ENCODE results near the gene LASP1. TPM values are rescaled to one million over a fixed set of nuclear protein-coding genes. Genes with fewer than 3 reads are reported as not detected.
A peak's percentile ranks its signal among the peaks of the same experiment; 100 is the strongest.
"Not testable (repeated sequence)": the region's sequence is repeated elsewhere in the genome, so short reads cannot be mapped to it uniquely, and the experiment has no call there.

Gene LASP1
- total RNA-seq, 2 donors from 2014 or later, result 297 to 330 TPM

DNA sequence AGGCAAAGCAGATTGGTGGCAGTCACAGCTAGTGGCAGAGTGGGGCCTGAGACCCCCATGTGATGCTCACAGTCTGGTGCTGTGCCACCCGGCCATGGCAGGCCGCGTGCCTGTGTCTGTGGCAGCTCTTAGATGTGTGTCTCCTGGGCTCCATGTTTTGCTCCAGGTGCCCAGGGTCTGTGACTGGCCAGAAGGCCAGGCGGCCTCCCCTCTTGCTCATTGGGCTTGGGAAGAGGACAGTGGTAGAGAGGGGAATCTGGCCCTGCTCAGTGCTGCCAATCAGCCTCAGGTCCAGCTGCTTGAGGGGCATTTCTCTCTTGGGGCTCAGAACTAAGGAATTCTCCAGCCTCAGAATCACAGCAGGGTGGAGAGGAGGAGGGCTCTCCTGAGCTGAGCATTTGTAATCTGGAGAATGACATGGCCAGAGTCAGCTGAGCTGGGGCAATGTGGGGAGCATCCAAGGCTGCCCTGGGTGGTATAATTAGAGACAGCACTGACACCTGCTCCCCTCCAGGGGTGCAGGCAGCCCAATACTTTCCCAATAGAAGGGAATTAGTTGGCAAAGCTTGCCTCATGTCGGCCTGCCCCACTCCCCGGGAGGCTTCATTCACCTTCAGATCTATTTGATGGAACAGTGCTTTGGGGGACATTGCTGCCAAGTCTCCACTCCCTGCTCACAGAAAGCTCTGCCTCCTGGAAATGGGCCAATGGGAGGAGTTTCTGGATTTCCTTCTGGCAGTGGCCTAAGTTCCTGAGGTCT is 52.9 kb downstream of the LASP1 start:
- TF ChIP-seq, protein P1, sequence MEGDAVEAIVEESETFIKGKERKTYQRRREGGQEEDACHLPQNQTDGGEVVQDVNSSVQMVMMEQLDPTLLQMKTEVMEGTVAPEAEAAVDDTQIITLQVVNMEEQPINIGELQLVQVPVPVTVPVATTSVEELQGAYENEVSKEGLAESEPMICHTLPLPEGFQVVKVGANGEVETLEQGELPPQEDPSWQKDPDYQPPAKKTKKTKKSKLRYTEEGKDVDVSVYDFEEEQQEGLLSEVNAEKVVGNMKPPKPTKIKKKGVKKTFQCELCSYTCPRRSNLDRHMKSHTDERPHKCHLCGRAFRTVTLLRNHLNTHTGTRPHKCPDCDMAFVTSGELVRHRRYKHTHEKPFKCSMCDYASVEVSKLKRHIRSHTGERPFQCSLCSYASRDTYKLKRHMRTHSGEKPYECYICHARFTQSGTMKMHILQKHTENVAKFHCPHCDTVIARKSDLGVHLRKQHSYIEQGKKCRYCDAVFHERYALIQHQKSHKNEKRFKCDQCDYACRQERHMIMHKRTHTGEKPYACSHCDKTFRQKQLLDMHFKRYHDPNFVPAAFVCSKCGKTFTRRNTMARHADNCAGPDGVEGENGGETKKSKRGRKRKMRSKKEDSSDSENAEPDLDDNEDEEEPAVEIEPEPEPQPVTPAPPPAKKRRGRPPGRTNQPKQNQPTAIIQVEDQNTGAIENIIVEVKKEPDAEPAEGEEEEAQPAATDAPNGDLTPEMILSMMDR (IDR thresholded peaks at IDR 0.05), result no peak
- Histone ChIP-seq H3K9ac (ENCODE audit: low read depth in 2 of 2, low read length in 2 of 2) (no peak overlapping the region), H3K4me1 (no peaks in the 10 kb centered on the region), H3K9me3 (no peaks in the 10 kb centered on the region), H3K27me3 (no peaks in the 10 kb centered on the region), H3K4me3 (no peak overlapping the region), H3K36me3 (peaks cover 11% of the 10 kb centered on the region), H3K27ac (peak overlapping the region; percentile 7)
- intact Hi-C loops (cut with DNase I), result no loop called here
- DNase-seq, result peak; percentile 81

DNA sequence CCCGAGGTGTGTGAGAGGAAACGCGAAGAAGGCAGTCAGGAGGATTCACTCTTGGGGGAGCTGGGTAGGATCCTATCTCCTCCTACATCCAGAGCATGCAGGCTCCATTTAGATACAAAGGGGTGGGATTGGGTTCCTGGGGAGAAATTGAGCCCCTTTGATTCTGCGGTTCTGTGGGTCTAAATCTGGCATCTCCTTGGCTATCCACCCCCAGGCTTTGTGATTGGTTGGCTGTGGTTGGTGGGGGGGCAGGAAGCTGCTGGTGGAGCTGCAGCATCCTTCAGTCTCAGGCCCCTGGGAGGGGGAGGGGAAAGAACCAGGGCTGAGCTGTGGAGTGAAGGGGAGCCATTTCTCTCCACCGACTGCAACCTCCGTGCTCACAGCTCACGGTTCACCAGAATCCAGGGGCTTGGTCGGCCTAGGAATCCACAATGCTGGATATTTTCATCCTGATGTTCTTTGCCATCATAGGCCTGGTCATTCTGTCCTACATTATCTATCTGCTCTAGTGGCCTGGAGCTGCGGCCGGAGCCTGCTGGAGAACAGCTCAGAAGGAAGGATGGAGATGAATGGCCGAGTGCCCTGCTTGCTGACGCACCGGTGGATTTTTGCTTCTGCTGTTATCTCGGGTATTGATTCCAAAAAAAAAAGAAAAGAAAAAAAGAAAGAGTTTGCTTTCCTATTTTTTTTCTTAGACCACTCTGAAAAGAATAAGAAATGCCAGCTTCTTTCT is 55.6 kb downstream of the LASP1 start, which contains the start of gene LASP1NB:
LASP1NB (plus strand) TSS at position 352 of the 733 bp plus-strand sequence.
- Histone ChIP-seq H3K27ac (no peak within 1 kb of the TSS), H3K36me3 (no peaks in the 10 kb centered on the region)

DNA sequence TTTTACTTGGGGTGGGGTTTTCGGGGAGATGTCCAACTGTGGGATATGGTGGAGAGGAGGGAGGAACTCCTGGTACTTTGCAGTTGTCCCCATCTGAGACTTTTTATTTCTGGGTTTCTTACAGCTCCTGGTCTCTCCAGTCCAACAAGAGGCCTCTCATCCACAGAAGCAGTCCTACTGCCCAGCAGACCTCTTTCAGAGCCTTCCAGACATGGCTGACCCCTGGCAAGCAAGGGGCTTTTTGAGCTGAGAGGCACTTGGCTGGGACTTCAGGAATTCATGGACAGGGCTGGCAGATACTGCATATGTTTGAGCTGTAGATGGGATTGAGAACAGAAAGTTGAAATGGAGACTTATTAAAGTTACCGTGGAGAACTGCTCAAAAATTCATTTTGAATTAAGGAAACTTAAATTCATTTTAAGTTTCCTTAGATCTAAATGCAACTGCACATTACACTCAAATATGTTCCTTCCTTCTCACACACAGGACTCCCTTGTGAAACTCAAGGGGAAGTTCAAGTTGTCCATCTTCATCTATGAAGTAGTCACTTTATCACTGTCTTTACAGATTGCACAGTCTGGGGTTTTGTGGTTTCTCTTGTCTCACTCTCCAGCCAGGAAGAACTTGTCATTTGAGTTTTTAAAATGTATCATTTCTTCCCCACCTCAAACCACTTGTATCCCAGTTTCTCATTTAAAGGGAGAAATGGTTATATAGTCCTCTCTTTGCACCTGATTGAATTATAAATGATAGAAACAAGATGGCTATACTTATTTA is 56.6 kb downstream of the LASP1 start:
- no peak for DNase-seq
- Histone ChIP-seq H3K9ac (ENCODE audit: low read depth in 2 of 2, low read length in 2 of 2) (no peak overlapping the region), H3K27ac (no peak overlapping the region), H3K36me3 (no peaks in the 10 kb centered on the region), H3K9me3 (no peaks in the 10 kb centered on the region), H3K4me1 (no peaks in the 10 kb centered on the region), H3K4me3 (no peak overlapping the region), H3K27me3 (no peaks in the 10 kb centered on the region)
- TF ChIP-seq, protein P1 (IDR thresholded peaks at IDR 0.05), result no peak
- intact Hi-C loops (cut with DNase I), result no loop called here

More for the DNA sequence above, 55.6 kb downstream of the LASP1 start, which contains the start of gene LASP1NB:
- no peak within 1 kb of the TSS for H3K9ac ChIP-seq (ENCODE audit: low read depth in 2 of 2, low read length in 2 of 2)
- no peaks in the 10 kb centered on the region for H3K4me1 ChIP-seq
- DNase-seq, result no peak
- no peaks in the 10 kb centered on the region for H3K27me3 ChIP-seq
- intact Hi-C loops (cut with DNase I), result no loop called here
- H3K4me3 ChIP-seq, result no peak within 1 kb of the TSS
- no peaks in the 10 kb centered on the region for H3K9me3 ChIP-seq
- TF ChIP-seq, protein P1 (IDR thresholded peaks at IDR 0.05), result no peak

DNA sequence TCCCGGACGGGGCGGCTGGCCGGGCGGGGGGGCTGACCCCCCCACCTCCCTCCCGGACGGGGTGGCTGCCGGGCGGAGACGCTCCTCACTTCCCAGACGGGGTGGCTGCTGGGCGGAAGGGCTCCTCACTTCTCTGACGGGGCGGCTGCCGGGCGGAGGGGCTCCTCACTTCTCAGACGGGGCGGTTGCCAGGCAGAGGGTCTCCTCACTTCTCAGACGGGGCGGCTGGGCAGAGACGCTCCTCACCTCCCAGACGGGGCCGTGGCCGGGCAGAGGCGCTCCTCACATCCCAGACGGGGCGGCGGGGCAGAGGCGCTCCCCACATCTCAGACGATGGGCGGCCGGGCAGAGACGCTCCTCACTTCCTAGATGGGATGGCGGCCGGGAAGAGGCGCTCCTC is 60.9 kb downstream of the LASP1 start:
- H3K4me1 ChIP-seq; H3K4me3 ChIP-seq; H3K9ac ChIP-seq (ENCODE audit: low read depth in 2 of 2, low read length in 2 of 2); H3K27ac ChIP-seq; H3K36me3 ChIP-seq; H3K9me3 ChIP-seq; DNase-seq; intact Hi-C loops (cut with DNase I); H3K27me3 ChIP-seq: not testable (repeated sequence)

DNA sequence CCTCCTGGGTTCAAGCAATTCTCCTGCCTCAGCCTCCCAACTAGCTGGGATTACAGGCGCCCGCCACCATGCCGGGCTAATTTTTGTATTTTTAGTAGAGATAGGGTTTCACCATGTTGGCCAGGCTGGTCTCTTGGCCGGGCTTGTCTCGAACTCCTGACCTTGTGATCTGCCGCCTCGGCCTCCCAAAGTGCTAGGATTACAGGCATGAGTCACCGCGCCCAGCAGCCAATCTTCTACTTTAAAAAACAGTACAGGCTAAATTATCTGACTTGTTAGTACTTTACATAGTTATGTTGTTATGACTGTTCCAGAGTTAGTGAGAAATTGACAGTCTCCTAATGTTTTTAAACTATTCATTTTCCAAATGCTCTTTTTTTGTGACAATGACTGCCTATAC is 64.1 kb downstream of the LASP1 start:
- intact Hi-C loops (cut with DNase I); H3K4me3 ChIP-seq; H3K27me3 ChIP-seq; H3K27ac ChIP-seq; DNase-seq; H3K9me3 ChIP-seq; H3K36me3 ChIP-seq; H3K4me1 ChIP-seq; H3K9ac ChIP-seq (ENCODE audit: low read depth in 2 of 2, low read length in 2 of 2): not testable (repeated sequence)

DNA sequence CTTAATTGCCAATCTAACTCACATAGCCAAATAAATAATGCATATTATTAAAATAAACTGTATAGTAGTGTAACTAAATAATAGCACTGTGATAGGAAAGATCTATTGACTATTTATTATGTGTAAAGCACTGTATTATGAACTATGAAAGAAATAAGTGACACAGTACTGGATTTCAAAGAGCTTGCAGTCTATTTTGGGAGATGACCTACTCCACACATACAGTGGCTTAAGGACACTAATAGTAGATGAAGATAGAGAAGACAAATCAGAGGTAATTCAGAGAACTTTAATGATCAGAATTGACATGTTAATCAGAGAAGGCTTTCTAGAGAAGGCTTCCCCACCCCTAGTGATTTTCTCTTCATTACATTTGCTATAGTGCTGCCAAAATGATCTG is 70.1 kb downstream of the LASP1 start:
- Histone ChIP-seq H3K36me3 (no peaks in the 10 kb centered on the region), H3K9me3 (no peaks in the 10 kb centered on the region), H3K27ac (no peak overlapping the region), H3K27me3 (no peaks in the 10 kb centered on the region), H3K9ac (ENCODE audit: low read depth in 2 of 2, low read length in 2 of 2) (no peak overlapping the region), H3K4me3 (no peak overlapping the region), H3K4me1 (no peaks in the 10 kb centered on the region)
- intact Hi-C loops (cut with DNase I), result no loop called here
- DNase-seq, result no peak
- TF ChIP-seq, protein P1 (IDR thresholded peaks at IDR 0.05), result no peak

All from colonic mucosa (tissue), 4 donors.